HG02943 (cell line): ENCODE data around the gene VSTM2B.

Source experiments
- ATAC-seq: cut with Tn5 transposase; IDR thresholded peaks from one replicate; pipeline ENCODE4 v1.9.1; 2021; ENCODE audit warnings: mild to moderate bottlenecking, low read depth, moderate library complexity; ENCODE audit not compliant: unreplicated experiment

Gene VSTM2B

GRCh38 chr19:29528946-29529645 lies 3.3 kb downstream of the VSTM2B start:
- ATAC-seq, result no peak

- no peak for ATAC-seq
Measured at GRCh38 chr19:29529646-29530539, 4.1 kb downstream of the VSTM2B start.

- no peak for ATAC-seq
Measured at GRCh38 chr19:29530540-29531457, 5.0 kb downstream of the VSTM2B start.

- ATAC-seq, result no peak
Measured at GRCh38 chr19:29531458-29532025, 5.7 kb downstream of the VSTM2B start.

GRCh38 chr19:29532097-29532496 lies 6.3 kb downstream of the VSTM2B start:
- ATAC-seq, result no peak

GRCh38 chr19:29532956-29533355 lies 7.2 kb downstream of the VSTM2B start:
- ATAC-seq, result no peak

- ATAC-seq, result no peak
Measured at GRCh38 chr19:29533578-29534544, 8.1 kb downstream of the VSTM2B start.

GRCh38 chr19:29535214-29535831 lies 9.5 kb downstream of the VSTM2B start:
- ATAC-seq, result no peak

- no peak for ATAC-seq
Measured at GRCh38 chr19:29535984-29536508, 10.3 kb downstream of the VSTM2B start.

GRCh38 chr19:29537181-29537580 lies 11.4 kb downstream of the VSTM2B start:
- ATAC-seq, result no peak

- no peak for ATAC-seq
Measured at GRCh38 chr19:29537601-29538000, 11.8 kb downstream of the VSTM2B start.

GRCh38 chr19:29538146-29538545 lies 12.4 kb downstream of the VSTM2B start:
- no peak for ATAC-seq

- ATAC-seq, result no peak
Measured at GRCh38 chr19:29538651-29539050, 12.9 kb downstream of the VSTM2B start.

GRCh38 chr19:29539131-29539530 lies 13.3 kb downstream of the VSTM2B start:
- no peak for ATAC-seq

GRCh38 chr19:29539670-29540069 lies 13.9 kb downstream of the VSTM2B start:
- no peak for ATAC-seq

- no peak for ATAC-seq
Measured at GRCh38 chr19:29540114-29540513, 14.3 kb downstream of the VSTM2B start.

- ATAC-seq, result no peak
Measured at GRCh38 chr19:29541473-29542253, 15.9 kb downstream of the VSTM2B start.

GRCh38 chr19:29542327-29542726 lies 16.5 kb downstream of the VSTM2B start:
- no peak for ATAC-seq
